Testis (tissue), 3 donors: ENCODE data around the gene QSOX2. TPM values are rescaled to one million over a fixed set of nuclear protein-coding genes. Genes with fewer than 3 reads are reported as not detected.

Experiments
- DNase-seq: peaks from one replicate; pipeline ENCODE4 v3.0.0-alpha.2; 2019
- H3K27ac ChIP-seq, 2 donors: fragments of 200-600 bp; sonication (generic); one replicate each; pipeline ENCODE4 v1.5.1; 2019
- H3K27me3 ChIP-seq: fragments of 200-600 bp; sonication (generic); one replicate; pipeline ENCODE4 v1.5.1; 2019
- H3K36me3 ChIP-seq: fragments of 200-600 bp; sonication (generic); one replicate; pipeline ENCODE4 v1.5.1; 2017; ENCODE audit warnings: low read depth; ENCODE audit errors: missing control alignments
- H3K4me1 ChIP-seq: fragments of 200-600 bp; sonication (generic); one replicate; pipeline ENCODE4 v1.5.1; 2019
- H3K4me3 ChIP-seq, 2 donors: fragments of 200-600 bp; sonication (generic); one replicate each; pipeline ENCODE4 v1.5.1; 2017 to 2019
- H3K9me3 ChIP-seq: fragments of 200-600 bp; sonication (generic); one replicate; pipeline ENCODE4 v1.5.1; 2017
- POLR2A ChIP-seq: fragments of 450-650 bp; IDR thresholded peaks from one replicate; pipeline ENCODE4 v1.6.1; 2017; ENCODE audit warnings: antibody characterized with exemption, mild to moderate bottlenecking, moderate library complexity
- WGBS, 2 donors: methylation state at CpG; one replicate each; pipeline ENCODE4 v1.1.5; 2018; 5-methylcytosine and 5-hydroxymethylcytosine counted together
- intact Hi-C: fragments of 100-400 bp; cut with DNase I; formaldehyde crosslinking; loops from one replicate; pipeline ENCODE4 v1.15.1; 2023; ENCODE audit warnings: low total_unique reads
- polyA plus RNA-seq: library from polyadenylated mRNA; stranded (reverse); fragments of 350-450 nt; fragmentation: Illumina TruSeq; extraction: RNeasy Lipid Tissue Mini Kit (QIAGEN cat#74804); gene quantifications from one replicate; pipeline ENCODE4 v1.2.3, GENCODE V29; 2014; ENCODE audit warnings: low read depth, low replicate concordance; ENCODE audit not compliant: insufficient read depth
- total RNA-seq, 2 donors: library from RNA; depleted of rRNA; stranded (reverse); fragments of >200 nt; gene quantifications; one replicate each; pipeline ENCODE4 v1.2.3, GENCODE V29; 2016
- TF ChIP-seq, protein P1 (sequence below), 3 experiments: fragments of 450-650 bp in 2 of 3; fragments of 200-600 bp in 1 of 3; sonication (generic) in 1 of 3; IDR thresholded peaks; one replicate each; pipeline ENCODE4 v1.5.1; 2016 to 2019; ENCODE audit warnings: antibody characterized with exemption in 3 of 3, mild to moderate bottlenecking in 2 of 3, moderate library complexity in 1 of 3

Gene QSOX2
- total and polyA plus RNA-seq, 3 donors from 2014 or later = 22.1 to 23.3 (median 22.6) TPM

DNA sequence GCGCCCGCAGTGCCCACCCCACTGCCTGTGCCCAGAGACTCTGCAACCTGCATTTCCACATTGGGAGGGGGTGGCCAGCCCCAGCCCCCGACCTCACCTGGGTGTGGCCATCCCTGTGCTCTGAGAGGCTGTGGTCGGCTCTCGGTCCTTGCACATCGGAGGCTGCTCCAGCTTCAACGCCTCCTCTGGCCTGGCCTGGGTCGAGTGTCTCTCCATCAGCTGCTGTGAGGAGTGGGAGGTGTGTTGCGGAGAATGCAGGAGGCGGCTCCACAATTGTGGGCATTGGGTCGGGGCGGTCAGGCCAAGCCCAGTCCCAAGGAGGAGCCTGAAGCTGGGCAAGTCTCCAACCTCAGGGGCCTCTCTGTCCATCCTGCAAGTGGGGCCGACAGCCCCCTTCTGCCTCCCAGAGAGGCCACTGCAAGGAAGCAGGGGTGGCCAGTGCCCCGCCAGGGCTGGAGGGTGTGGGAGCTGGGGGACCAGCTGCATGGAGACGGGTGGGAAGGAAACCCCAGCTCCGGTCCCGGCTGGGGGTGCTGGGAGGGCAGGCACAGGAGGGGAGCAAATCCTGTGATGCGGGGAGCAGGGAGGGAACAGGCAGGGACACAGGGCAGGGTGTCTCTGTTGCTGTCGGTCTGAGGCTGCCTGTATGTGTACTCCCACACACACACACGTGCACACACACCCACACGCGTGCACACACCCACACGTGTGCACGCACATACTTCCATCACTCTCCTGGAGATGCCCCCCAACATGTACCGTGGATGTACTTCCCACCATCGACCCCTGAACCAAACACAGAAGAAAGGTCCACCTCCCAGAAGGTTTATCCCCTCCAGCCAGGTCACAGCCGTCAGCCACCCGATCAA lies 29.4 kb upstream of the QSOX2 start:
- TF ChIP-seq POLR2A = no peak
- TF ChIP-seq, protein P1, sequence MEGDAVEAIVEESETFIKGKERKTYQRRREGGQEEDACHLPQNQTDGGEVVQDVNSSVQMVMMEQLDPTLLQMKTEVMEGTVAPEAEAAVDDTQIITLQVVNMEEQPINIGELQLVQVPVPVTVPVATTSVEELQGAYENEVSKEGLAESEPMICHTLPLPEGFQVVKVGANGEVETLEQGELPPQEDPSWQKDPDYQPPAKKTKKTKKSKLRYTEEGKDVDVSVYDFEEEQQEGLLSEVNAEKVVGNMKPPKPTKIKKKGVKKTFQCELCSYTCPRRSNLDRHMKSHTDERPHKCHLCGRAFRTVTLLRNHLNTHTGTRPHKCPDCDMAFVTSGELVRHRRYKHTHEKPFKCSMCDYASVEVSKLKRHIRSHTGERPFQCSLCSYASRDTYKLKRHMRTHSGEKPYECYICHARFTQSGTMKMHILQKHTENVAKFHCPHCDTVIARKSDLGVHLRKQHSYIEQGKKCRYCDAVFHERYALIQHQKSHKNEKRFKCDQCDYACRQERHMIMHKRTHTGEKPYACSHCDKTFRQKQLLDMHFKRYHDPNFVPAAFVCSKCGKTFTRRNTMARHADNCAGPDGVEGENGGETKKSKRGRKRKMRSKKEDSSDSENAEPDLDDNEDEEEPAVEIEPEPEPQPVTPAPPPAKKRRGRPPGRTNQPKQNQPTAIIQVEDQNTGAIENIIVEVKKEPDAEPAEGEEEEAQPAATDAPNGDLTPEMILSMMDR (IDR thresholded peaks at IDR 0.05) = no peak
- H3K4me1 ChIP-seq = no peaks in the 10 kb centered on the region
- H3K27me3 ChIP-seq = no peaks in the 10 kb centered on the region
- no peak overlapping the region for H3K27ac ChIP-seq
- WGBS, 2 donors = 50 to 65% methylated on average over 14 to 28 of the region's 28 CpGs
- intact Hi-C loops = no loop called here
- H3K36me3 ChIP-seq = no peaks in the 10 kb centered on the region
- no peak overlapping the region for H3K4me3 ChIP-seq
- no peak for DNase-seq
- H3K9me3 ChIP-seq = no peaks in the 10 kb centered on the region

DNA sequence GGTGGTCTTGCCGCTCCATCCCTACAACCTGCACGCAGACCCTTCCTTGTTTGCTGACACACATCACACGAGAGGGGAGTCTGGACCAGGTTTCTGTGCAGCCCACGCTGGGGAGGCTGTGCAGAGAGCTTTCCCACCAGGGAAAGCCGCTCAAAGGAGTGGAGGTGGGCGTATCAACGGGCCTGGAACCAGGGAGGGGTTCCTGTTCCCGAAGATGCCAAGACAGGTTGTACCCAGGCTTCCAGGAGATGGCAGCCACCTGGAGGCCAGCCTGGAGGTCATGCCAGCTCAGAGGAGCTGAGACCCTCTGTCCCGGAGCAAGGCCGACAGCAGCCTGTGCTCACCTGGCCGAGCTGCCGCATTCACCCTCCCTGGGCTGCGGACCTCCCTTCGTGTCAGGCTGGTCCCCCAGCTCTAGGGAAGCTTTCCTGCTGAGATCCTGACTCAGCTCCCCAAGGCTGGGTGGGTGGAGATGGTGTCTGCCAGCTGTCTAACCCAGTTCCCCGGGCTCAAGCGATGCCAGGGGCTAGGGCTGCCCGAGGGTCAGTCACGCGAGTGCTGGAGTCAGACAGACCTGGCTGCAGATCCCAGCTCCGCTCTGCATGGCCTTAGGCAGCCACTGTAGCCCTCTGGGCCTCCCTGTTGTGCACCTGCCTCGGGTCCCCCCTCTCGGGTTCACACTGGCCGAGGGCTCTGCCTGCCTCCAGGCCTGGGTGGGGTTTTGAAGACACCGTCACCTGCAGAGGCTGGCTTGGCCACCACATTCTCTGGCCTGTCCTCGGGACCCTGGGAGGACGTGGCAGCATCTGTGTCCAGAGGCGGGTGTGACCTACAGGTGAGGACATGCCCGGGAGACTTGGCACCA lies 28.5 kb upstream of the QSOX2 start:
- no peak for DNase-seq
- Histone ChIP-seq H3K27ac (no peak overlapping the region), H3K4me3 (no peak overlapping the region), H3K9me3 (no peaks in the 10 kb centered on the region), H3K36me3 (no peaks in the 10 kb centered on the region), H3K27me3 (no peaks in the 10 kb centered on the region), H3K4me1 (no peaks in the 10 kb centered on the region)
- 89 to 92% methylated on average over 12 to 24 of the region's 28 CpGs for WGBS, 2 donors
- intact Hi-C loops = no loop called here
- TF ChIP-seq POLR2A = no peak
- TF ChIP-seq, protein P1 (IDR thresholded peaks at IDR 0.05) = no peak

DNA sequence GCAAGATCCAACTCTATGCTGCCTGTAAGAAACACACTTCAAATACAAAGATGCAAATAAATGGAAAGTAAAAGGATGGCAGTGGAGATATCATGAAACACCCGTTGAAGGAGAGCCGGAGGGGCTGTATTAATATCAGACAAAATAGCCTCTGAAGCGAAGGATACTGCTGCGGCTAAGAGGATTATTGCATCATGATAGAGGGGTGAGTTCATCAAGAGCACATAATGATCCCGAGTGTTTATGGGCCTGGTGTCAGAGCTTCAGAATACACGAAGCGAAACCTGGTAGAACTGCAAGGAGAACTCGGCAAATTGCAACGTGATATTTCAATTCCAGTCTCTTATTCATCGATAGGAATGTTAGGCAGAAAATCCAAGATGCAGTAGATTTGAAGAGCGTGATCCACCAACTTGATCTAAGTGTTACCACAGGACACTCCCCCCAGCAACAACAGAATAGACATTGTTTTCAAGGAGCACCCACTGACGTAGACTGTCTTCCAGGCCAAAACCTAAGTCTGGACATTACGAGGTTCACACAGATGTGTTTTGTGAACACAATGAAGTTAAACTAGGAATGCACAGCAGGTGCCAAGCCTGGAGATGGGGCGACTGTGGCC lies 27.7 kb upstream of the QSOX2 start:
- no peaks in the 10 kb centered on the region for H3K9me3 ChIP-seq
- no peak overlapping the region for H3K27ac ChIP-seq
- no peaks in the 10 kb centered on the region for H3K36me3 ChIP-seq
- intact Hi-C loops = no loop called here
- DNase-seq = no peak
- TF ChIP-seq POLR2A = no peak
- TF ChIP-seq, protein P1 (IDR thresholded peaks at IDR 0.05) = no peak
- H3K4me1 ChIP-seq = no peaks in the 10 kb centered on the region
- no peaks in the 10 kb centered on the region for H3K27me3 ChIP-seq
- 85 to 90% methylated on average over 11 to 14 of the region's 14 CpGs for WGBS, 2 donors
- no peak overlapping the region for H3K4me3 ChIP-seq

DNA sequence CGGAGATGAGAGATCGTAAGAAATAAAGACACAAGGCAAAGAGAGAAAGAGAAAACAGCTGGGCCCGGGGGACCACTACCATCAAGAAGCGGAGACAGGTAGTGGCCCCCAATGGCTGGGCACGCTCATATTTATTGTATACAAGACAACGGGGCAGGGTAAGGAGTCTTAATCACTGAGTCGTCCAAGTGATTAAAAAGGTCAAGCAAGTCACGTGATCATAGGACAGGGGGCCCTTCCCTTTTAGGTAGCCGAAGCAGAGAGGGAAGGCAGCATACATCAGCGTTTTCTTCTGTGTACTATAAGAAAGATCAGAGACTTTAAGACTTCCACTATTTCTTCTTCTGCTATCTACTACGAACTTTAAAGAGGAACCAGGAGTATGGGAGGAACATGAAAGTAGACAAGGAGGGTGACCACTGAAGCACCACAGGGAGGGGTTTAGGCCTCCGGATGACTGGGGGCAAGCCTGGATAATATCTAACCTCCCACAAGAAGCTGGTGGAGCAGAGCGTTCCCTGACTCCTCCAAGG lies 24.6 kb upstream of the QSOX2 start:
- H3K9me3 ChIP-seq = no peaks in the 10 kb centered on the region
- H3K27me3 ChIP-seq = no peaks in the 10 kb centered on the region
- H3K4me3 ChIP-seq = no peak overlapping the region
- H3K27ac ChIP-seq = no peak overlapping the region
- peaks cover 4% of the 10 kb centered on the region for H3K4me1 ChIP-seq
- intact Hi-C loops = no loop called here
- WGBS, 2 donors = 77 to 80% methylated on average over 13 of the region's 13 CpGs
- DNase-seq = no peak
- H3K36me3 ChIP-seq = no peaks in the 10 kb centered on the region
- TF ChIP-seq POLR2A = no peak
- TF ChIP-seq, protein P1 (IDR thresholded peaks at IDR 0.05) = no peak
